HL-60 (cell line): ENCODE results near the gene ASCC1.

Experiments
- TF ChIP-seq, protein P1 (sequence below): IDR thresholded peaks from one replicate; pipeline ENCODE4 v1.5.1; 2011; ENCODE audit warnings: low read length, control low read depth, inconsistent platforms; ENCODE audit not compliant: insufficient read depth
- TF ChIP-seq, protein P2 (sequence below): IDR thresholded peaks from 2 replicates; pipeline ENCODE4 v1.6.1; 2012; ENCODE audit warnings: low read depth; ENCODE audit not compliant: insufficient replicate concordance

DNA sequence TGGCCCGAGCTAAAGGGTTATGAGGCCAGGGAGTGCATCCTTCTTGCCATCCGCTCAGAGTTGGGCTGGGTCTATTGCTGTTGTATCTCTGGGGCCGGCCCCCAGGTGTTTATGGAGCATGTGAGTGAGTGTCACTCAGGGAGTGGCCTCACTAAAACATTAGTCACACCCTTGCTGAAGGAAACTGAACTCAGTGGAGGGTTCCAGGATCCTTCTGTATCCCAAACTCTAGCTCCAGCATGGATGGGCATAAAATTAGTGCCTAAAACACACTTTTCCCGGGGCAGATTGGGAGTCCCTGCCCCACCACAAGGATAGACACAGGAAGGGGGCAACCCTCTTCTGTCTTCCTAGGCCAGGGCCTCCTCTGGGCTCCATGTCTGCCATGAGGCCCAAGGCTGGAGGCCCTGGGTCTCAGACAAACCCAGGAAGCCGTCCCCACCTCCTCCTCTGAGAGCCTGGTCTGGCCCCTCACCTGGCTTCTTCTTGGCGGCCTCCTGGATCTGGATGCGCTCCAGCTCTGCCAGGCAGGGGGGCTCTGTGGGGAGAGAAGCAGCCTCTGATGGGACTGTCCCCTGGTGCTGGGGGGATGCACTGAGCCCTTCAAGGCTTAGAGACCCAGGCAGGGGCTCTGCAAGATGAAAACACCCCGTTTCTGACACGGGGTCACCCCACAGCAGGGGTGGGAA lies 152.2 kb downstream of the ASCC1 start:
- TF ChIP-seq, protein P1, sequence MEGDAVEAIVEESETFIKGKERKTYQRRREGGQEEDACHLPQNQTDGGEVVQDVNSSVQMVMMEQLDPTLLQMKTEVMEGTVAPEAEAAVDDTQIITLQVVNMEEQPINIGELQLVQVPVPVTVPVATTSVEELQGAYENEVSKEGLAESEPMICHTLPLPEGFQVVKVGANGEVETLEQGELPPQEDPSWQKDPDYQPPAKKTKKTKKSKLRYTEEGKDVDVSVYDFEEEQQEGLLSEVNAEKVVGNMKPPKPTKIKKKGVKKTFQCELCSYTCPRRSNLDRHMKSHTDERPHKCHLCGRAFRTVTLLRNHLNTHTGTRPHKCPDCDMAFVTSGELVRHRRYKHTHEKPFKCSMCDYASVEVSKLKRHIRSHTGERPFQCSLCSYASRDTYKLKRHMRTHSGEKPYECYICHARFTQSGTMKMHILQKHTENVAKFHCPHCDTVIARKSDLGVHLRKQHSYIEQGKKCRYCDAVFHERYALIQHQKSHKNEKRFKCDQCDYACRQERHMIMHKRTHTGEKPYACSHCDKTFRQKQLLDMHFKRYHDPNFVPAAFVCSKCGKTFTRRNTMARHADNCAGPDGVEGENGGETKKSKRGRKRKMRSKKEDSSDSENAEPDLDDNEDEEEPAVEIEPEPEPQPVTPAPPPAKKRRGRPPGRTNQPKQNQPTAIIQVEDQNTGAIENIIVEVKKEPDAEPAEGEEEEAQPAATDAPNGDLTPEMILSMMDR: no peak
- TF ChIP-seq, protein P2, sequence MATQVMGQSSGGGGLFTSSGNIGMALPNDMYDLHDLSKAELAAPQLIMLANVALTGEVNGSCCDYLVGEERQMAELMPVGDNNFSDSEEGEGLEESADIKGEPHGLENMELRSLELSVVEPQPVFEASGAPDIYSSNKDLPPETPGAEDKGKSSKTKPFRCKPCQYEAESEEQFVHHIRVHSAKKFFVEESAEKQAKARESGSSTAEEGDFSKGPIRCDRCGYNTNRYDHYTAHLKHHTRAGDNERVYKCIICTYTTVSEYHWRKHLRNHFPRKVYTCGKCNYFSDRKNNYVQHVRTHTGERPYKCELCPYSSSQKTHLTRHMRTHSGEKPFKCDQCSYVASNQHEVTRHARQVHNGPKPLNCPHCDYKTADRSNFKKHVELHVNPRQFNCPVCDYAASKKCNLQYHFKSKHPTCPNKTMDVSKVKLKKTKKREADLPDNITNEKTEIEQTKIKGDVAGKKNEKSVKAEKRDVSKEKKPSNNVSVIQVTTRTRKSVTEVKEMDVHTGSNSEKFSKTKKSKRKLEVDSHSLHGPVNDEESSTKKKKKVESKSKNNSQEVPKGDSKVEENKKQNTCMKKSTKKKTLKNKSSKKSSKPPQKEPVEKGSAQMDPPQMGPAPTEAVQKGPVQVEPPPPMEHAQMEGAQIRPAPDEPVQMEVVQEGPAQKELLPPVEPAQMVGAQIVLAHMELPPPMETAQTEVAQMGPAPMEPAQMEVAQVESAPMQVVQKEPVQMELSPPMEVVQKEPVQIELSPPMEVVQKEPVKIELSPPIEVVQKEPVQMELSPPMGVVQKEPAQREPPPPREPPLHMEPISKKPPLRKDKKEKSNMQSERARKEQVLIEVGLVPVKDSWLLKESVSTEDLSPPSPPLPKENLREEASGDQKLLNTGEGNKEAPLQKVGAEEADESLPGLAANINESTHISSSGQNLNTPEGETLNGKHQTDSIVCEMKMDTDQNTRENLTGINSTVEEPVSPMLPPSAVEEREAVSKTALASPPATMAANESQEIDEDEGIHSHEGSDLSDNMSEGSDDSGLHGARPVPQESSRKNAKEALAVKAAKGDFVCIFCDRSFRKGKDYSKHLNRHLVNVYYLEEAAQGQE: no peak
